Ascending aorta (tissue), 2 donors: Measurements from ENCODE around the gene WNT9A. TPM values are rescaled to one million over a fixed set of nuclear protein-coding genes. Genes with fewer than 3 reads are reported as not detected.

Source experiments
- DNase-seq, 2 donors: peaks; one replicate each; pipeline ENCODE4 v3.0.0-alpha.2; 2019; ENCODE audit warnings: low spot score in 2 of 2
- H3K27ac ChIP-seq, 2 donors: fragments of 200-600 bp; sonication (generic); one replicate each; pipeline ENCODE4 v1.5.1; 2016 to 2017; ENCODE audit warnings: mild to moderate bottlenecking in 1 of 2
- H3K27me3 ChIP-seq: fragments of 200-600 bp; sonication (generic); one replicate; pipeline ENCODE4 v1.5.1; 2017
- H3K36me3 ChIP-seq, 2 donors: fragments of 200-600 bp; sonication (generic); one replicate each; pipeline ENCODE4 v1.5.1; 2016
- H3K4me1 ChIP-seq, 2 donors: fragments of 200-600 bp; sonication (generic); one replicate each; pipeline ENCODE4 v1.5.1; 2016 to 2017; ENCODE audit warnings: mild to moderate bottlenecking in 1 of 2
- H3K4me3 ChIP-seq, 2 donors: fragments of 200-600 bp; sonication (generic); one replicate each; pipeline ENCODE4 v1.5.1; 2016 to 2017; ENCODE audit warnings: mild to moderate bottlenecking in 1 of 2
- H3K9me3 ChIP-seq, 2 donors: fragments of 200-600 bp; sonication (generic); one replicate each; pipeline ENCODE4 v1.5.1; 2016
- CTCF ChIP-seq, 3 experiments: fragments of 200-600 bp in 2 of 3; fragments of 450-650 bp in 1 of 3; sonication (generic) in 2 of 3; IDR thresholded peaks; one replicate each; pipeline ENCODE4 v1.5.1; 2016 to 2019; ENCODE audit warnings: antibody characterized with exemption in 3 of 3, mild to moderate bottlenecking in 1 of 3, moderate library complexity in 1 of 3
- intact Hi-C: fragments of 100-400 bp; cut with DNase I; formaldehyde crosslinking; loops from one replicate; pipeline ENCODE4 v1.15.1; 2023
- total RNA-seq: library from RNA; depleted of rRNA; stranded (reverse); fragments of >200 nt; gene quantifications from one replicate; pipeline ENCODE4 v1.1.0, GENCODE V29; 2016

The WNT9A gene
- total RNA-seq, 1 donor from 2014 or later: 0.96 TPM

GRCh38 chr1:227937031-227937837, 10.5 kb downstream of the WNT9A start:
- H3K4me3 ChIP-seq: no peak overlapping the region
- DNase-seq: no peak
- peaks cover 0 to 7% of the 10 kb centered on the region in 2 donors for H3K9me3 ChIP-seq
- intact Hi-C loops: no loop called here
- H3K4me1 ChIP-seq: no peaks in the 10 kb centered on the region
- TF ChIP-seq CTCF (IDR thresholded peaks at IDR 0.05): no peak
- no peak overlapping the region for H3K27ac ChIP-seq
- H3K27me3 ChIP-seq: no peaks in the 10 kb centered on the region
- H3K36me3 ChIP-seq: no peaks in the 10 kb centered on the region

GRCh38 chr1:227935826-227936225, 11.9 kb downstream of the WNT9A start:
- Histone ChIP-seq H3K4me3 (no peak overlapping the region), H3K36me3 (no peaks in the 10 kb centered on the region), H3K9me3 (peaks cover 0 to 7% of the 10 kb centered on the region in 2 donors), H3K27ac (no peak overlapping the region), H3K4me1 (no peaks in the 10 kb centered on the region), H3K27me3 (no peaks in the 10 kb centered on the region)
- intact Hi-C loops: no loop called here
- TF ChIP-seq CTCF (IDR thresholded peaks at IDR 0.05): no peak
- DNase-seq: no peak

GRCh38 chr1:227934476-227935313, 13.0 kb downstream of the WNT9A start:
- Histone ChIP-seq H3K36me3 (no peaks in the 10 kb centered on the region), H3K9me3 (peaks cover 0 to 7% of the 10 kb centered on the region in 2 donors), H3K4me1 (no peaks in the 10 kb centered on the region), H3K4me3 (no peak overlapping the region), H3K27me3 (no peaks in the 10 kb centered on the region), H3K27ac (no peak overlapping the region)
- no peak for DNase-seq
- intact Hi-C loops: no loop called here
- TF ChIP-seq CTCF (IDR thresholded peaks at IDR 0.05): no peak

- Histone ChIP-seq H3K27ac (no peak overlapping the region), H3K27me3 (no peaks in the 10 kb centered on the region), H3K9me3 (peaks cover 0 to 7% of the 10 kb centered on the region in 2 donors), H3K4me3 (no peak overlapping the region), H3K4me1 (no peaks in the 10 kb centered on the region), H3K36me3 (no peaks in the 10 kb centered on the region)
- no peak for TF ChIP-seq CTCF (IDR thresholded peaks at IDR 0.05)
- intact Hi-C loops: no loop called here
- no peak for DNase-seq
Measured at GRCh38 chr1:227929751-227930472, 17.8 kb downstream of the WNT9A start.

GRCh38 chr1:227928811-227929375, 18.8 kb downstream of the WNT9A start:
- no peak overlapping the region for H3K27ac ChIP-seq
- no peak overlapping the region for H3K4me3 ChIP-seq
- no peaks in the 10 kb centered on the region for H3K4me1 ChIP-seq
- H3K9me3 ChIP-seq: peaks cover 0 to 7% of the 10 kb centered on the region in 2 donors
- no peaks in the 10 kb centered on the region for H3K27me3 ChIP-seq
- H3K36me3 ChIP-seq: no peaks in the 10 kb centered on the region
- DNase-seq: no peak
- intact Hi-C loops: no loop called here
- no peak for TF ChIP-seq CTCF (IDR thresholded peaks at IDR 0.05)
